Measurements from ENCODE around the gene ZNF608. TPM values are rescaled to one million over a fixed set of nuclear protein-coding genes. Genes with fewer than 3 reads are reported as not detected.
A peak's percentile ranks its signal among the peaks of the same experiment; 100 is the strongest.

Gene ZNF608
- total RNA-seq, 3 donors from 2014 or later, result 15.7 to 82.1 (median 58.7) TPM

GRCh38 chr5:124754206-124754927 lies 7.9 kb upstream of the ZNF608 start:
- H3K27me3 ChIP-seq, result no peaks in the 10 kb centered on the region
- intact Hi-C loops (cut with DNase I; ENCODE audit: low total_unique reads), result no loop called here
- no peak for TF ChIP-seq POLR2AphosphoS5 (IDR thresholded peaks at IDR 0.05)
- TF ChIP-seq POLR2A (IDR thresholded peaks at IDR 0.05), result no peak
- TF ChIP-seq CTCF (IDR thresholded peaks at IDR 0.05), result no peak
- H3K36me3 ChIP-seq, result no peaks in the 10 kb centered on the region
- peaks cover 0 to 6% of the 10 kb centered on the region in 2 donors for H3K4me1 ChIP-seq
- no peak for DNase-seq (ENCODE audit: low spot score in 2 of 2)
- peak overlapping the region in 2 of 3 donors; percentile 25 to 39 for H3K4me3 ChIP-seq
- no peak overlapping the region for H3K27ac ChIP-seq
- no peaks in the 10 kb centered on the region for H3K9me3 ChIP-seq

DNA sequence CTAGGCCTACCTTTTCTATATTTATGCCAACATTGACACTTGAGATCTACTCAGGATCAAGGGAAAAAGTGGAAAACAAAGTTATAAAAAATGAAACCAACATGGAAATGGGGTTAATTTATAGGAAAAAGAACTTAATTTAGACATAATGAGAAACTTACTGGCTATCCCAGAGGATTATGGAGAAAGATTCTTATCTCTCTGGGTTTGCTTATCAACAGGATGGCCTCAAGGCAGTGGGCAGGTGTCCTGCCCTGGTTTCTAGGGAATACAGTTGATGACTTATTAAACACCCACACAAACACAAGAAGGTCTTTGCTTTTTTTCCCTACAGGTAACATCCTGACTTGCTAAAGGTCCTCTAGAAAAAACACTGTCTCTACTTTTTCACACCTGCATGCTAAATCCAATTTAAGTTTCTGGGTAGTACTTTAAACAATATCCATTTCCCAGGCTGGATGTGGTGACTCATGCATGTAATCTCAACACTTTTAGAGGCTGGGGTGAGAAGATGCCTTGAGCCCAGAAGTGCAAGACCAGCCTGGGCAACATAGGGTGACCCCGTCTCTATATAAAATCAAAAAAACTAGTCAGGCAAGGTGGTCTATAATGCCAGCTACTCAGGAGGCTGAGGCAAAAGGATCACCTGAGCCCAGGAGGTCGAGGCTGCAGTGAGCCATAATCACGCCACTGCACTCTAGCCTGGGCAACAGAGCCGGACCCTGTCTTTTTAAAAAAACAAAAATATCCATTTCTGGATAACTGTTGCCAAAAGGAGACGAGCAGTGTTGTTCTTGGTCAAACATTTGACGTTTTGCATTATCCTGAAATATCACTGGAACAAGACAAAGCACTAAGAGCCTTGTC lies 6.6 kb upstream of the ZNF608 start:
- intact Hi-C loops (cut with DNase I; ENCODE audit: low total_unique reads), result no loop called here

DNA sequence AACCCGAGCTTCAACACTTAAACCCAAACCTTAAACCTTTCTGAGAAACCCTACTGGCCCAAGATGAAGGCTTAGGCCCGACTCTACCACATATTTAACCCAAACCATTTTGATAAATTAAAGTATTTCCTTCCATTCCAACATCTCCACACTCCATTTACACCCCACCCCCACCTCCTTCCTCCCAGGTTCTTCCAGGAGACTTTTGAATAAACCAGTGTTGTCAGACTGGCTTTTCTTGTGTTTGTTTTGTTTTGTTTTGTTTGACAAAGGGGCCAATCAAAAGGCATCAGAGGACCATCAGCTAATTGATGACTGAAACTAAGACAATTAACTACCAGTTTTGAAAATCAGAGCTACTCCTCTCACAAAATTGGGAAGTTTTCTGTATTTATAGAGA lies 4.6 kb upstream of the ZNF608 start:
- Histone ChIP-seq H3K27me3 (no peaks in the 10 kb centered on the region), H3K4me3 (no peak overlapping the region), H3K4me1 (peaks cover 0 to 6% of the 10 kb centered on the region in 2 donors), H3K27ac (peak overlapping the region in 1 of 2 donors; percentile 5), H3K36me3 (no peaks in the 10 kb centered on the region), H3K9me3 (no peaks in the 10 kb centered on the region)
- intact Hi-C loops (cut with DNase I; ENCODE audit: low total_unique reads), result no loop called here
- DNase-seq (ENCODE audit: low spot score in 2 of 2), result no peak
- TF ChIP-seq POLR2AphosphoS5 (IDR thresholded peaks at IDR 0.05) (no peak), POLR2A (IDR thresholded peaks at IDR 0.05) (no peak), CTCF (IDR thresholded peaks at IDR 0.05) (no peak)

More for the DNA sequence above, 6.6 kb upstream of the ZNF608 start:
- no peak for DNase-seq (ENCODE audit: low spot score in 2 of 2)
- Histone ChIP-seq H3K4me1 (peaks cover 0 to 6% of the 10 kb centered on the region in 2 donors), H3K27me3 (no peaks in the 10 kb centered on the region), H3K4me3 (no peak overlapping the region), H3K36me3 (no peaks in the 10 kb centered on the region), H3K27ac (no peak overlapping the region), H3K9me3 (no peaks in the 10 kb centered on the region)
- TF ChIP-seq POLR2A (IDR thresholded peaks at IDR 0.05), result no peak
- TF ChIP-seq POLR2AphosphoS5 (IDR thresholded peaks at IDR 0.05), result no peak
- no peak for TF ChIP-seq CTCF (IDR thresholded peaks at IDR 0.05)

- H3K4me1 ChIP-seq, result no peaks in the 10 kb centered on the region
- peak overlapping the region; percentile 50 to 77 (median 70) for H3K4me3 ChIP-seq
- no peaks in the 10 kb centered on the region for H3K9me3 ChIP-seq
- peak in 2 of 3 donors; percentile 20 to 32 for TF ChIP-seq POLR2AphosphoS5 (IDR thresholded peaks at IDR 0.05)
- peak; percentile 39 for TF ChIP-seq POLR2A (IDR thresholded peaks at IDR 0.05)
- peak in 2 of 3 donors; percentile 4 to 12 for TF ChIP-seq CTCF (IDR thresholded peaks at IDR 0.05)
- no peaks in the 10 kb centered on the region for H3K27me3 ChIP-seq
- peak; percentile 72 to 92 for DNase-seq (ENCODE audit: low spot score in 2 of 2)
- intact Hi-C loops (cut with DNase I; ENCODE audit: low total_unique reads), result no loop called here
- H3K36me3 ChIP-seq, result no peaks in the 10 kb centered on the region
- H3K27ac ChIP-seq, result peak overlapping the region; percentile 97 to 98
These were observed 2.5 kb upstream of the ZNF608 start for GRCh38 chr5:124748687-124749594.
